Sigmoid colon (tissue), 4 donors: ENCODE measurements around the gene ADAM33.

ENCODE experiments used
- CTCF ChIP-seq, 4 experiments: fragments of 450-650 bp in 3 of 4; fragments of 200-600 bp in 1 of 4; IDR thresholded peaks; one replicate each; pipeline ENCODE4 v1.5.1; 2016 to 2019; ENCODE audit warnings: antibody characterized with exemption in 4 of 4, mild to moderate bottlenecking in 3 of 4, moderate library complexity in 2 of 4
- EP300 ChIP-seq, 4 donors: sonication (generic); formaldehyde crosslinking; IDR thresholded peaks; one replicate each; pipeline ENCODE4 v1.6.1; 2017; ENCODE audit warnings: antibody characterized with exemption in 4 of 4
- POLR2A ChIP-seq, 2 donors: fragments of 450-650 bp; IDR thresholded peaks; one replicate each; pipeline ENCODE4 v1.6.1; 2016; ENCODE audit warnings: antibody characterized with exemption in 2 of 2, mild to moderate bottlenecking in 2 of 2, moderate library complexity in 2 of 2
- POLR2AphosphoS5 ChIP-seq, 4 donors: sonication (generic); formaldehyde crosslinking; IDR thresholded peaks; one replicate each; pipeline ENCODE4 v1.6.1; 2017; ENCODE audit warnings: antibody characterized with exemption in 4 of 4

GRCh38 chr20:3633913-3634478 is 47.8 kb downstream of the ADAM33 start:
- TF ChIP-seq POLR2AphosphoS5 (IDR thresholded peaks at IDR 0.05) (no peak), CTCF (IDR thresholded peaks at IDR 0.05) (no peak), POLR2A (IDR thresholded peaks at IDR 0.05) (no peak), EP300 (IDR thresholded peaks at IDR 0.05) (no peak)
